ENCODE measurements around the gene MTREX.

MTREX gene

GRCh38 chr5:55294935-55295334 is 12.9 kb upstream of the MTREX start:
- DNase-seq (ENCODE audit: low read depth) = no peak
- no peak overlapping the region for H3K4me3 ChIP-seq (ENCODE audit: low read length)
- no peak for TF ChIP-seq CTCF (conservative IDR thresholded peaks at IDR 0.05; ENCODE audit: low read length)

- DNase-seq (ENCODE audit: low read depth) = no peak
- no peak for TF ChIP-seq CTCF (conservative IDR thresholded peaks at IDR 0.05; ENCODE audit: low read length)
- no peak overlapping the region for H3K4me3 ChIP-seq (ENCODE audit: low read length)
Measured at GRCh38 chr5:55300890-55301289, 6.9 kb upstream of the MTREX start.

DNA sequence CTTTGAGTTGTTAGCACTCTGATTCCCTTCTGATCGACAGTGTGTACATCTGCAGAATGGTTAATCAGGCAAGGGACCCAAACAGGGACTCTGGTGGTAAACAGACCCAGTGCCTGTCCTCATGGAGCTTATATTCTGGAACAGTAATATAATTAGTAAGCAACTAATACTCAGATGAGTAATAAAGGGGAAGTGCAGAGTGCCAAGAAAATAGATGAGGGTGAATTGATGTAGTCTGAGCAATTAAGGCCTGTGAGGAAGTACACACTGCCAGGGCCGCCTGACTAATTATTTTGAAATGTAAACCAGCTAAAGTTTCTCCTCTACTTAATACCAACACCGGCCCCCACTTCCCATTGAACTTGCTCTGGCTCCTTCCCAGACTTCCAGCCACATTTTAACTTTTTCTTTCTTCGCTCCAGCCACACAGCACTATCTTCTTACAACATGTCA is 4.5 kb upstream of the MTREX start:
- peak; percentile 97 for DNase-seq (ENCODE audit: low read depth)
- no peak overlapping the region for H3K4me3 ChIP-seq (ENCODE audit: low read length)
- no peak for TF ChIP-seq CTCF (conservative IDR thresholded peaks at IDR 0.05; ENCODE audit: low read length)

GRCh38 chr5:55304584-55304983 is 3.2 kb upstream of the MTREX start:
- TF ChIP-seq CTCF (conservative IDR thresholded peaks at IDR 0.05; ENCODE audit: low read length) = no peak
- DNase-seq (ENCODE audit: low read depth) = no peak
- no peak overlapping the region for H3K4me3 ChIP-seq (ENCODE audit: low read length)

GRCh38 chr5:55305345-55305744 is 2.4 kb upstream of the MTREX start:
- no peak for TF ChIP-seq CTCF (conservative IDR thresholded peaks at IDR 0.05; ENCODE audit: low read length)
- H3K4me3 ChIP-seq (ENCODE audit: low read length) = peak overlapping the region; percentile 90
- no peak for DNase-seq (ENCODE audit: low read depth)

DNA sequence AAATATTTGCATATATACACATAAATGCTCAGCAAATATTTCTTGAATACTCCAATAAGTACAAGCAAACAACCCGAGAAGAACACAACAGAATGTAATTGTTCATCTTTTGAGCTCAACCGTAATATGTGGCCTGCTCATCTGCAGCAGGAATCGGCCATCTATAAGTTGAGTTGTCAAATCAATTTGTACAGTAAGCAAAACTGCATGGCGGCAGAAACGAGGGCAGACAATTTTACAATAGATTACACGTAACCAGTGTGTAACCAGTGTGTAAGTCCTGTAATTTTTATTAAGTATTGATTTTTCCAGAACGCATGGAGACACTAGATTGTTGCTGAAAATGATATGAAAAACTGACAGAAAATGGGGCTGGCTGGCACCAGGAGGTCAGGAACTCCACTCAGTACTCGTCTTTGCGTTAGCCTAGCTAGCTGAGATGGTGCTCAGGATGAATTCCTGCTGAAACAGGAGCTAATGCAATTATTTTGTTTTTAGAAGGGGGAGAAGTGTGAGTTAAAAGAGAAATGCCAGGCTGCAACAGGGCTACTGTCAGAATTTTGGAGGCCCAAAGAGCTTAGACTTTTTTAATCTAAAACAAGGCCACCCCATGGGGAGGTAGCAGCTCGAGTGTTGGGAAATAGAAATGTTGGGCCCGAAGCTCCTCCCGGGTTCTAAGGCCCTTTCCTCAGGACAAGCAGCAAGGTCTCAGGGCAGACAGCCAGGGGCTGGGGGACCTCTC is 977 bp upstream of the MTREX start:
- peak overlapping the region; percentile 90 for H3K4me3 ChIP-seq (ENCODE audit: low read length)
- no peak for TF ChIP-seq CTCF (conservative IDR thresholded peaks at IDR 0.05; ENCODE audit: low read length)
- DNase-seq (ENCODE audit: low read depth) = no peak

DNA sequence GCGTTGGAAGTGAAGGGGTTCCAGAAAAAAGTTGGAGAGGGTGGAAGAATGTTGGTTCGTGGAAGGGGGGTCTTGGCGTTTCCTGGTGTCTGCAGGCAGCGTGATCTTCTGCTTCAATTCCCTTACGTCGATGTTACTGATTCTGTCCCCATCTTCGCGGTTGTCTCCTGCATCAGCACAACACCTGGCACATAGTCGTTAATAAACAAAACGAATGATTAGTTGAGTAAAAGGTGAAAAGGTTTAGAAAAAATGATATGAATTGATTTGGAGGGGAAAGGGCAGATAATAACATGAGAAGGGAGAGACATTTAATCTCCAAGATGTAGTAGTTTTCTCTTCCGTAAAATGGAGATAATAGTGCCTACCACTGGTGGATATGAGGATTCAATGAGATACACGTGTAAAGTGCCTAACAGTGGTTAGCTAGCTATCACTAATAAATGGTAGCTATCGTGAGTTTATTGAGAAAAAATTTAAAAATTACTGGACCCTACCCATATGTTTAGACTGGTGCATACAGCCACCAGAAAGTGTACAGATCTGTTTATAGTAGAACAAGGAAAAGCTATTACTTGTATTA is 556 bp downstream of the MTREX start:
- peak; percentile 28 for TF ChIP-seq CTCF (conservative IDR thresholded peaks at IDR 0.05; ENCODE audit: low read length)
- H3K4me3 ChIP-seq (ENCODE audit: low read length) = peak overlapping the region; percentile 90
- DNase-seq (ENCODE audit: low read depth) = peak; percentile 13

All from AG10803 (cell line).